Epithelial cell of esophagus (primary cell): ENCODE results near the gene THADA.

Experiments used
- DNase-seq: peaks from one replicate; pipeline ENCODE4 v3.0.0; 2010; ENCODE audit warnings: low read depth
- H3K4me3 ChIP-seq: 2 replicates; pipeline ENCODE4 v1.5.1; 2011; ENCODE audit warnings: mild to moderate bottlenecking, low read length, control low read depth
- CTCF ChIP-seq: IDR thresholded peaks from 2 replicates; pipeline ENCODE4 v1.5.1; 2011; ENCODE audit warnings: low read depth, mild to moderate bottlenecking, low read length, control low read depth, inconsistent platforms; ENCODE audit not compliant: insufficient read depth; ENCODE audit errors: missing control alignments

THADA gene

GRCh38 chr2:43220229-43220751, 375.5 kb downstream of the THADA start:
- peak overlapping the region; percentile 47 for H3K4me3 ChIP-seq
- peak; percentile 54 for DNase-seq
- no peak for TF ChIP-seq CTCF

DNA sequence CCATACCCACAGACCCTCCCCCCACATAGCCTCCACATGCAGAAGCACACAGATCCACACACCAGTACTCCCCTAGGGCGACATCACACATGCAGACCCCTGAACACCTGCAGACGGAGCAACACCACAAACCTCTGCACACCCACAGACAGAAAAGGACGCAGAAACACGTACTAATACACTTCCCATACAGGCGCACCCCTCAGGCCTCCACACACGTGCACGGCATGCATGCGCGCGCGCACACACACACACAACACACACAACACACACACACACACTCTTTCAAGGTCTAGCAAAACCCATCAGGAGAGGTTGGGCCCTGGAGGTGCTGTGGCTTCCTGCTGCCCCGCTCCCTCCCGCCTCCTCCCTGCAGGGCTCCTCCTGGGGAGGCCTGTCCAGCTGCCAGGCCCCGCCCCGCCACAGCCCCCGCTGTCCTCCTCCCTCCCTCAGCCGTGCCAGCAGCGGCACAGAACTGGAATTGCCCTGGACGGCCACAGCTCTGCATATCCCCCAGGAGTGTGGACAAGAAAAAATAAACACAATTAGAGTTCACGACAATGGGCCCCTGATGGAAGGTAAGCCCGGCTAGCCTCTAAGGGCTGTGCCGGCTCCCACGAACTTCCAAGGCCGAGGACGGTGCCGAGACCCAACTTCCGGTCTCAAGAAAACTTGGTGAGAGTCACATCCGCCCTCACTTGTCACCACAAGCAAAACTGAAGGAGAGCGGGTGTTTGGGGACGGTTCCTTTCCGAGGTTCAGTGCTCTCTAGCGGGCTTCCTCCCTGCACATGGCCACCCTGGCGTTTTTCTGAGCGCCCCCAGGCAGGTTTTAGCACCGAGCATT, 376.2 kb downstream of the THADA start:
- TF ChIP-seq CTCF: no peak
- peak overlapping the region; percentile 47 for H3K4me3 ChIP-seq
- peak; percentile 83 for DNase-seq

DNA sequence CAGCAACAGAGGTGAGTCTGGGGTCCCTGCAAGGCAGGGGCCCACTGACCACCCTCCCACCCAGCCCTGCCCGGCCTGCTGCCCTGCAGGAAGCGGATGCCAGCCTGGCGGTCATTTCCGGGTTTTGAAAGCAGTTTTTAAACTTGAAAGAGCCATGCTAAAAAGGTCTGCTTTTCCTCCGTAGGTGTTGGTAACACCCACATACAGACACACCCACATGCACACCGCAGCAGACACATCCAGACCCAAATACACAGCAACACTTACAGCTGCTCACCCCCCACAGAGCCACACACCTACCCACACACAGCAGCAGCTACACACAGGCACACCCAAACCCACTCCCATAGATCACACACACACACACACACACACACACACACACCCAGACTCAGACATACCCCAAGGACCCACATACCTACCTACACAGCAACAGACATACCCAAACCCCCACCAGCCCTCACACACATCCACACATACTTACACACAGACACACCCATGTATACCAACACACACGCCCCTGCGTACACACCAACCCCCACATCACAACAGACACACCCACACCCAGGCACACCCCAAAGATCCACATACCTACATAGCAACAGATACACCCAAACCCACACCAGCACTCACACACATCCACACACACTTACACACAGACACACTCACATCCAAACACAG, 377.0 kb downstream of the THADA start:
- TF ChIP-seq CTCF: peak; percentile 18
- DNase-seq: peak; percentile 71
- peak overlapping the region; percentile 47 for H3K4me3 ChIP-seq

GRCh38 chr2:43218155-43218701, 377.6 kb downstream of the THADA start:
- DNase-seq: no peak
- no peak overlapping the region for H3K4me3 ChIP-seq

DNA sequence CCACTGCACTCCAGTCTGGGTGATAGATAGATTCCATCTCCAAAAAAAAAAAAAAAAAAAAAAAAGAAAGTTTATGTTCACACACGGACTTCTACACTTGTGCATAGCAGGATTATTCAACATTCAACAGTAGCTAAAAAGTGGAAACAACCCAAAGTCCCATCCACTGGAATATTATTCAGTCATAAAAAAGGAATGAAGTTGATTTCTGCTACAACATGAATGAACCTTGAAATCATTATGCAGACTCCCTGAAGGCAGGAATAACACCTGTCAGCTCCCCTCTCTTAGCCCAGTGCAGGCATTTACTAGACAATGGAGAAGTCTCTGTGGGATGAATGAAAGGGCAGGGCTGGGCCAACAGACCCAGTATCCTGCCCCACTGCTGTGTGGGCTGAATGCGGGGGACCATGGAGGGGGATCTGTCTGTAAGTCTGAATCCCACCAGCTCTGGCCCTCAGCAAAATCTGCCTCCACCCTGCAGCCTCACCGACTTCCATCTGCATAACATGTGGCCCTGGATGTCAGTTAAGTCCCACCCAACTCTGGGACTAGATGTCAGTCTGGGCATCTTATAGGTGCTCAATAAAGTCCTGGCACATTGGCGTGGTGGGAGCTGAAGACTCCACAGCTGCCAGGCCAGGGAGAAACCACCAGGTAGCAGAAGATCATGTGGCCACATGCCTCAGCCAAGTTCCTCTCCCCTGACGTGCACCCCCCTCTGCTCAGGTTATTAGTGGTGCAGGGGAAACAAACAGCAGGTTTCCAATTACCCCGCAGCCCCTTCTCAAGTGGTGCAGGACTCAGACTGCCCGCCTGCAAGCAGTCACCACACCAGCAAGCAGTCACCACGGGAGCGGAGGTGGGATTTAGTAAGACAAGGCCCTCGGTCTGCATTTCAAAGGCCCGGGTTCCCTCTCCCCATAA, 378.3 kb downstream of the THADA start:
- H3K4me3 ChIP-seq: no peak overlapping the region
- TF ChIP-seq CTCF: no peak
- DNase-seq: peak; percentile 49

More at GRCh38 chr2:43218155-43218701, 377.6 kb downstream of the THADA start:
- TF ChIP-seq CTCF: no peak

DNA sequence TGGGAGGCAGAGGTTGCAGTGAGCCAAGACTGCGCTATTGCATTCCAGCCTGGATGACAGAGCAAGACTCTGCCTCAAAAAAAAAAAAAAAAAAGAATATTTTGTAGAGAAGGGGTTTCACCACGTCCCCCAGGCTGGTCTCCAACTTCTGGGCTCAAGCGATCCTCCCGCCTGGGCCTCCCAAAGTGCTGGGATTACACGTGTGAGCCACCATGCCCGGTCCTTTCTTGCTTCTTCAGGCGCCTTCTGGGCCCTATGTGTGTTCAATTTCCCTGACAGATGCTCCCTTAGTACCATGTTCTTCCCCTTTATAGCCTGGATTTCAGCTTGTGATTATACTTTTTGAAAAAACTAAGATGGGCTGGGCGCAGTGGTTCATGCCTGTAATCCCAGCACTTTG, 379.2 kb downstream of the THADA start:
- DNase-seq: no peak

More for the DNA sequence above, 379.2 kb downstream of the THADA start:
- TF ChIP-seq CTCF: no peak
- H3K4me3 ChIP-seq: no peak overlapping the region
